ENCODE data around the gene LCN10.
A peak's percentile ranks its signal among the peaks of the same experiment; 100 is the strongest.

Gene LCN10

DNA sequence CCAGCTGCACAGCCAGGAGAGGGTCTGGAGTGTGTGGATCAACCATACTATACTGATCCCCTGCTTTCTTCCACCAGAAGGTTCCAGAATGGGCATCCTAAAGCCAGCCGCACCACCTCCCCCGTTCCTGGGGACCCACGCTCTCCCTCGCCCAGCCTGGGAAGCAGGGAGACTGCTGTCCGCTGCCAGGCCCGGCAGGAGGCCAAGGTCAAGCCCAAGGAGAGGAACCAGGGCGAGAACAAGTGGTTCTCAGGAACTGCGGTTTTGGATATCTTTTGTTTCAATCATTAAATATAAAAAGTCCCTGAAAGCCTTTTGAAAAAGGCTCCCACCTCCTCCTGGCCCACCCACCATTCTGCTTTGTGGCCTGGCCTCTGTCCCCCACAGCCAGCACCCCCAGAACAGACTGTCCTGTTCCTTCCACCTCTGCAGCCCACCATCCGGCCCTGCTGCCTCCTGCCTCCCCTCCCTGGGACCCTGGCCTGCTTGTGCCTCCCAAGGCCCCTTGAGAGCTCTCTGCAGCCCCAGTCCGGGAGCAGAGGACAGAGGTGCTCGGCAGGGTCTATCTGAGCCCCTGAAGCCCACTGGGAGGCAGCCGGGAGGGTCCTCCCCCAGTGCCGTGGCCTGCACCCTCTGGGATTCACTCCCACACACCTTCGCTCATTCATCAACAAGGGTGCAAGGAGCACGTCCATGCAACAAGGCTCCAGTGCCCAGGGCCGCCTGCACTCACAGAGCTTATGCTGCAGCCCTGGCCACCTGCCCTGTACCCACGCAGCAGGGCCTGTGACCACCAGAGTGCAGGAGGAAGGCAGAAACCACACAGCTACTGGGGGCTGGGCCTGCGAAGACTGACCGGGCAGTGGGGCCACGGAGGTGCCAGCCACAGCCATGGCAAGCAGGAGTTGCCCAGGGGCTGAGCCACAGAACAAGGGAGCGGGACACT, 6.2 kb upstream of the LCN10 start:
- Histone ChIP-seq H3K27ac (peak overlapping the region in 1 of 2 donors; percentile 25), H3K4me3 (no peak overlapping the region)
- no peak for TF ChIP-seq CTCF (IDR thresholded peaks at IDR 0.05)
- no peak for DNase-seq (ENCODE audit: low spot score)

- TF ChIP-seq CTCF (IDR thresholded peaks at IDR 0.05): no peak
- Histone ChIP-seq H3K27ac (peak within 1 kb of the TSS in 1 of 2 donors; percentile 25), H3K4me3 (no peak within 1 kb of the TSS)
- DNase-seq (ENCODE audit: low spot score): no peak
Measured at GRCh38 chr9:136748201-136748600, 5.5 kb upstream of the LCN10 start, which contains the start of gene LCN6. Gene LCN6, minus strand, starts transcription at chr9:136748525. Its CDS starts 42 bp downstream, at chr9:136748483.

GRCh38 chr9:136747161-136748060, 4.7 kb upstream of the LCN10 start:
- TF ChIP-seq CTCF (IDR thresholded peaks at IDR 0.05): no peak
- H3K27ac ChIP-seq: no peak overlapping the region
- no peak overlapping the region for H3K4me3 ChIP-seq
- no peak for DNase-seq (ENCODE audit: low spot score)

DNA sequence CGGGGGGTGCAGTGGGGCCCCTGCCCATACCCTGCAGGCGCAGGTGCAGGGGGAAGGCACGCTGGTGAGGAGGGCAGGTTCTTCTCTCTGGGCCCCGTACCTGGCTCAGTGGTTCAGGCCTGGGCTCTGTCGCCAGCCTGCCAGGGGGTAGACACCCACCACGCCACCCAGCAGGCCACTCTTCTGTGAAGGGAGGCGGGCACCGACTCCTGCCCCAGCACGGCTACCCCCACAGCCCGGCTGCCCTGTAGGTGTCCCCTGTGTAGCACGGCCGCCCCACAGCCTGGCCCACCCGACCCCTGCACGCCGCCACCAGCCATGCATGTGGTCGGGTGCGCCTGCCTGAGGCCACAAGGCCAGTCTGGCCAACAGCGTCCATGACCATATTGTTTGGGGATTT, 3.9 kb upstream of the LCN10 start:
- TF ChIP-seq CTCF (IDR thresholded peaks at IDR 0.05): no peak
- H3K4me3 ChIP-seq: no peak overlapping the region
- H3K27ac ChIP-seq: no peak overlapping the region
- no peak for DNase-seq (ENCODE audit: low spot score)

GRCh38 chr9:136746155-136746490, 3.4 kb upstream of the LCN10 start:
- Histone ChIP-seq H3K4me3 (no peak overlapping the region), H3K27ac (no peak overlapping the region)
- no peak for TF ChIP-seq CTCF (IDR thresholded peaks at IDR 0.05)
- DNase-seq (ENCODE audit: low spot score): no peak

DNA sequence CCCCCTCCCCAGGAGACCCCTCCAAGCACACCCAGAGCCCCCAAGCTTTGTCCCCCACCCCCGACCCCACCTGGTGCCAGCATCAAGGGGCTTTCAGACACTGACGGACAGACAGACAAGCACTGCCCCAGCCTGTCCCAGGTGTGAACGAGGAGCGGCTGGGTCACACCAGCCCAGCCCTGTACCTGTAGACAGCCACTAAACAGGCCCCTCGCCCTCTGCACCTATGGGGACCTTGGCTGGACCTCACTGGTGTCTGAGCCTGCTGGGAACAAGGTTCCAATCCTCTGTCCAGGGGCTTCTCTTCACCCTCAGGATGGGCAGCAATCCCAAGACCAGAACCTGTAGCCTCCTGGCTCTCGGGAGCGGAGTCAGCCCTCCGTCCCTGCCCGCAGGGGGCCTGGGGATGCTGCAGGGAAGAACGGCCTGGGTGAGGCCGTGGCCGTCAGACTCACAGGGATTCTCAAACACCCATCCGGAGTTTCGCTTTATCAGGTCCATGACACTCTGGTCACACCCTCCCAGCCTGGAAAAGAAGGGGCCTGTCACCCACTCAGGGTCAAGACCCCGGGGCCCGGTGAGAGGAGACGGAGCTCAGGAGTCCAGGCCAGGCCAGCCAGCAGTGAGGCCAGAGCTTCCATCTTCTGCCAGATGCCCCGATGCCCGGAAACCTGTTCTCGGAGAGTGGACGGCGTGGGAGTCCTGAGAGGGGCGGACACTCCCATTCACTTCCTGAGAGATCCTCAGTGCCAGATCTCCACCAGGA, 2.8 kb upstream of the LCN10 start:
- TF ChIP-seq CTCF (IDR thresholded peaks at IDR 0.05): no peak
- DNase-seq (ENCODE audit: low spot score): no peak
- Histone ChIP-seq H3K4me3 (peak overlapping the region; percentile 14), H3K27ac (peak overlapping the region in 1 of 2 donors; percentile 13)

Data from coronary artery (tissue), 2 donors.